Naive thymus-derived CD4-positive, alpha-beta T cell (primary cell): Measurements from ENCODE around the gene TRAFD1. TPM values are rescaled to one million over a fixed set of nuclear protein-coding genes. Genes with fewer than 3 reads are reported as not detected.
"Not testable (repeated sequence)": the region's sequence is repeated elsewhere in the genome, so short reads cannot be mapped to it uniquely, and the experiment has no call there.

Experiments
- ATAC-seq: fragments of 150-1000 bp; cut with Tn5 transposase; 2 replicates; pipeline ENCODE4 v1.10.0; 2021; ENCODE audit warnings: mild to moderate bottlenecking, moderate library complexity
- CTCF ChIA-PET: fragments of 350-600 bp; sonication (Branson Sonifier 250); formaldehyde crosslinking; loops from one replicate; lab custom pipeline; 2021; ENCODE audit warnings: antibody characterized with exemption; lab: Charles Lee
- POLR2A ChIA-PET: fragments of 350-600 bp; sonication (Branson Sonifier 250); formaldehyde crosslinking; loops from one replicate; lab custom pipeline; 2021; ENCODE audit warnings: antibody characterized with exemption, inconsistent platforms; lab: Charles Lee
- DNase-seq, 9 donors: peaks; one replicate each; pipeline versions ENCODE4 v3.0.0 to v3.0.0-alpha.2; 2020 to 2022; ENCODE audit warnings: mixed read lengths in 1 of 9
- H3K27ac ChIP-seq: one replicate; pipeline ENCODE4 v1.7.0; 2013; ENCODE audit warnings: mild to moderate bottlenecking, low read depth, low read length, moderate library complexity
- H3K27me3 ChIP-seq, 2 donors: one replicate each; pipeline ENCODE4 v1.7.0; 2013; ENCODE audit warnings: low read length in 2 of 2, mild to moderate bottlenecking in 2 of 2, moderate library complexity in 2 of 2; ENCODE audit not compliant: control insufficient read depth in 2 of 2, insufficient read depth in 2 of 2
- H3K36me3 ChIP-seq, 3 experiments: 1 replicate in 2 of 3; 2 replicates in 1 of 3; pipeline ENCODE4 v1.7.0; 2013; ENCODE audit warnings: low read length in 3 of 3, mild to moderate bottlenecking in 3 of 3, moderate library complexity in 1 of 3; ENCODE audit not compliant: insufficient read depth in 3 of 3, control insufficient read depth in 2 of 3
- H3K4me1 ChIP-seq, 2 donors: one replicate each; pipeline ENCODE4 v1.7.0; 2013; ENCODE audit warnings: low read length in 2 of 2, mild to moderate bottlenecking in 2 of 2, moderate library complexity in 1 of 2; ENCODE audit not compliant: control insufficient read depth in 2 of 2, insufficient read depth in 2 of 2
- H3K4me3 ChIP-seq: 2 replicates; pipeline ENCODE4 v1.7.0; 2013; ENCODE audit warnings: mild to moderate bottlenecking, low read length
- H3K9me3 ChIP-seq, 3 experiments: 1 replicate in 2 of 3; 2 replicates in 1 of 3; pipeline ENCODE4 v1.7.0; 2013; ENCODE audit warnings: low read length in 3 of 3; ENCODE audit not compliant: control insufficient read depth in 2 of 3
- H3K27ac Mint-ChIP-seq, 9 donors: one replicate each; pipeline ENCODE4 v1.8.0; 2020 to 2022; ENCODE audit warnings: mixed read lengths in 9 of 9, mild to moderate bottlenecking in 8 of 9, moderate library complexity in 5 of 9, inconsistent platforms in 2 of 9
- H3K27me3 Mint-ChIP-seq, 5 donors: one replicate each; pipeline ENCODE4 v1.8.0; 2021 to 2022; ENCODE audit warnings: mixed read lengths in 5 of 5, mild to moderate bottlenecking in 1 of 5
- H3K36me3 Mint-ChIP-seq, 5 donors: one replicate each; pipeline ENCODE4 v1.8.0; 2020 to 2022; ENCODE audit warnings: mixed read lengths in 5 of 5, mild to moderate bottlenecking in 3 of 5, inconsistent platforms in 1 of 5
- H3K4me1 Mint-ChIP-seq, 7 donors: one replicate each; pipeline ENCODE4 v1.8.0; 2020 to 2022; ENCODE audit warnings: mixed read lengths in 7 of 7, mild to moderate bottlenecking in 3 of 7, inconsistent platforms in 1 of 7
- H3K4me3 Mint-ChIP-seq, 10 donors: one replicate each; pipeline ENCODE4 v1.8.0; 2020 to 2022; ENCODE audit warnings: mild to moderate bottlenecking in 10 of 10, mixed read lengths in 10 of 10, moderate library complexity in 6 of 10, inconsistent platforms in 2 of 10
- H3K9me3 Mint-ChIP-seq, 11 donors: one replicate each; pipeline ENCODE4 v1.8.0; 2020 to 2022; ENCODE audit warnings: mixed read lengths in 11 of 11, mild to moderate bottlenecking in 4 of 11, inconsistent platforms in 1 of 11, moderate library complexity in 1 of 11
- intact Hi-C, 2 donors: fragments of 100-400 bp; cut with micrococcal nuclease; formaldehyde crosslinking; loops; one replicate each; pipeline ENCODE4 v1.15.1; 2023
- polyA plus RNA-seq, 2 donors: library from polyadenylated mRNA; unstranded; fragments of 300-500 nt; fragmentation: Illumina TruSeq; gene quantifications; one replicate each; pipeline ENCODE4 v1.2.3, GENCODE V29; 2021
- total RNA-seq, 6 experiments: library from RNA in 5 of 6; stranded (reverse) in 5 of 6; gene quantifications; 1 replicate in 5 of 6; 2 replicates in 1 of 6; pipeline ENCODE4 v1.2.3 and lab custom pipeline; 2021 to 2026

The TRAFD1 gene
- total and polyA plus RNA-seq, 7 experiments from 2014 or later, result 22.1 to 86.6 (median 43.7) TPM

GRCh38 chr12:112149596-112149995, 24.2 kb downstream of the TRAFD1 start:
- no peaks in the 10 kb centered on the region for H3K27me3 ChIP-seq
- ChIA-PET CTCF (no interaction called here), POLR2A (interaction anchor here (1.9 kb wide), 1 partner anchor 10 kb away, joined by 4 read pairs; no protein-coding TSS in a partner anchor)
- Mint-ChIP-seq H3K27ac (peak overlapping the region in 2 of 9 donors; percentile 23 to 36), H3K36me3 (peaks cover 24 to 65% (median 44%) of the 10 kb centered on the region in 5 donors), H3K4me1 (peaks cover 0 to 16% (median 0%) of the 10 kb centered on the region in 7 donors), H3K27me3 (no peaks in the 10 kb centered on the region), H3K4me3 (no peak overlapping the region), H3K9me3 (peaks cover 0 to 10% (median 0%) of the 10 kb centered on the region in 11 donors)
- no peak overlapping the region for H3K4me3 ChIP-seq
- no peak for DNase-seq
- H3K36me3 ChIP-seq, result peaks cover 13 to 90% (median 43%) of the 10 kb centered on the region in 3 experiments
- no peaks in the 10 kb centered on the region for H3K4me1 ChIP-seq
- no peaks in the 10 kb centered on the region for H3K9me3 ChIP-seq
- ATAC-seq, result no peak
- H3K27ac ChIP-seq, result no peak overlapping the region
- intact Hi-C loops, result no loop called here

- ChIA-PET POLR2A (interaction anchor here (0.7 to 2.2 kb wide), 3 partner anchors 12 to 1629 kb away, joined by 3 to 11 read pairs (median 4); no protein-coding TSS in a partner anchor), CTCF (no interaction called here)
- no peaks in the 10 kb centered on the region for H3K9me3 ChIP-seq
- Mint-ChIP-seq H3K36me3 (peaks cover 36 to 76% (median 55%) of the 10 kb centered on the region in 5 donors), H3K4me1 (peaks cover 0 to 24% (median 3%) of the 10 kb centered on the region in 7 donors), H3K27me3 (no peaks in the 10 kb centered on the region), H3K4me3 (no peak overlapping the region), H3K9me3 (peaks cover 0 to 33% (median 16%) of the 10 kb centered on the region in 11 donors), H3K27ac (peak overlapping the region in 7 of 9 donors; percentile 10 to 78 (median 56))
- intact Hi-C loops, result no loop called here
- no peak for DNase-seq
- H3K27ac ChIP-seq, result no peak overlapping the region
- H3K4me3 ChIP-seq, result no peak overlapping the region
- ATAC-seq, result no peak
- H3K4me1 ChIP-seq, result no peaks in the 10 kb centered on the region
- peaks cover 13 to 71% (median 29%) of the 10 kb centered on the region in 3 experiments for H3K36me3 ChIP-seq
- no peaks in the 10 kb centered on the region for H3K27me3 ChIP-seq
Measured at GRCh38 chr12:112151766-112152541, 26.6 kb downstream of the TRAFD1 start.

- ChIA-PET POLR2A (interaction anchor here (0.6 to 2.2 kb wide), 3 partner anchors 14 to 313 kb away, joined by 3 to 11 read pairs (median 4); no protein-coding TSS in a partner anchor), CTCF (interaction anchor here (0.9 kb wide), 1 partner anchor 46 kb away, joined by 3 read pairs; no protein-coding TSS in a partner anchor)
- H3K4me1 ChIP-seq, result peaks cover 4% of the 10 kb centered on the region in 2 donors
- no peak overlapping the region for H3K27ac ChIP-seq
- ATAC-seq (no peak), DNase-seq (no peak)
- Mint-ChIP-seq H3K27ac (peak overlapping the region in 4 of 9 donors; percentile 21 to 93 (median 60)), H3K27me3 (no peaks in the 10 kb centered on the region), H3K9me3 (peaks cover 6 to 47% (median 24%) of the 10 kb centered on the region in 11 donors), H3K4me3 (no peak overlapping the region), H3K36me3 (peaks cover 47 to 84% (median 68%) of the 10 kb centered on the region in 5 donors), H3K4me1 (peaks cover 7 to 33% (median 12%) of the 10 kb centered on the region in 7 donors)
- peaks cover 9 to 64% (median 25%) of the 10 kb centered on the region in 3 experiments for H3K36me3 ChIP-seq
- H3K9me3 ChIP-seq, result peaks cover 0 to 3% (median 0%) of the 10 kb centered on the region in 3 experiments
- no peak overlapping the region for H3K4me3 ChIP-seq
- intact Hi-C loops, result no loop called here
- H3K27me3 ChIP-seq, result no peaks in the 10 kb centered on the region
Measured at GRCh38 chr12:112153181-112153892, 28.0 kb downstream of the TRAFD1 start.

- peaks cover 5 to 65% (median 21%) of the 10 kb centered on the region in 3 experiments for H3K36me3 ChIP-seq
- intact Hi-C loops, result no loop called here
- POLR2A ChIA-PET, result interaction anchor here (0.6 to 0.9 kb wide), 3 partner anchors 45 to 313 kb away, joined by 3 to 4 read pairs (median 3); no protein-coding TSS in a partner anchor
- no peak overlapping the region for H3K4me3 ChIP-seq
- no peaks in the 10 kb centered on the region for H3K27me3 ChIP-seq
- no peak overlapping the region for H3K4me3 Mint-ChIP-seq
- H3K36me3 Mint-ChIP-seq, result peaks cover 49 to 84% (median 69%) of the 10 kb centered on the region in 5 donors
- H3K27ac Mint-ChIP-seq, result peak overlapping the region in 2 of 9 donors; percentile 10 to 56
- ATAC-seq (no peak), DNase-seq (no peak)
- CTCF ChIA-PET, result no interaction called here
- no peak overlapping the region for H3K27ac ChIP-seq
- H3K27me3 Mint-ChIP-seq, result no peaks in the 10 kb centered on the region
- H3K4me1 Mint-ChIP-seq, result peaks cover 7 to 39% (median 16%) of the 10 kb centered on the region in 7 donors
- H3K4me1 ChIP-seq, result peaks cover 5 to 8% of the 10 kb centered on the region in 2 donors
- H3K9me3 Mint-ChIP-seq, result peaks cover 6 to 52% (median 28%) of the 10 kb centered on the region in 11 donors
- peaks cover 0 to 8% (median 0%) of the 10 kb centered on the region in 3 experiments for H3K9me3 ChIP-seq
Measured at GRCh38 chr12:112153893-112154219, 28.5 kb downstream of the TRAFD1 start.

GRCh38 chr12:112158461-112159145, 33.2 kb downstream of the TRAFD1 start:
- intact Hi-C loops, H3K4me1 ChIP-seq, CTCF ChIA-PET, H3K27ac ChIP-seq, H3K27me3 ChIP-seq, H3K9me3 ChIP-seq, H3K27me3 Mint-ChIP-seq: not testable (repeated sequence)
- peaks cover 7 to 36% (median 20%) of the 10 kb centered on the region in 7 donors for H3K4me1 Mint-ChIP-seq
- Histone ChIP-seq H3K4me3 (peak overlapping the region; percentile 7), H3K36me3 (peaks cover 4 to 66% (median 4%) of the 10 kb centered on the region in 3 experiments)
- ATAC-seq, result peak; percentile 68
- H3K9me3 Mint-ChIP-seq, result peaks cover 6 to 64% (median 35%) of the 10 kb centered on the region in 11 donors
- H3K36me3 Mint-ChIP-seq, result peaks cover 51 to 91% (median 83%) of the 10 kb centered on the region in 5 donors
- DNase-seq, result peak in 6 of 9 donors; percentile 3 to 49 (median 20)
- peak overlapping the region; percentile 44 to 81 (median 68) for H3K27ac Mint-ChIP-seq
- POLR2A ChIA-PET, result interaction anchor here (0.8 to 2.1 kb wide), 6 partner anchors 8 to 51 kb away, joined by 3 to 16 read pairs (median 4); partner anchors contain the start of gene TRAFD1
- peak overlapping the region in 6 of 10 donors; percentile 8 to 56 (median 44) for H3K4me3 Mint-ChIP-seq
